GM18868 (cell line): ENCODE measurements around the gene KCNQ5.
"Not testable (repeated sequence)": the region's sequence is repeated elsewhere in the genome, so short reads cannot be mapped to it uniquely, and the experiment has no call there.

Experiments used
- ATAC-seq: cut with Tn5 transposase; IDR thresholded peaks from one replicate; pipeline ENCODE4 v1.9.1; 2021; ENCODE audit warnings: mild to moderate bottlenecking, moderate library complexity; ENCODE audit not compliant: unreplicated experiment

KCNQ5 gene

DNA sequence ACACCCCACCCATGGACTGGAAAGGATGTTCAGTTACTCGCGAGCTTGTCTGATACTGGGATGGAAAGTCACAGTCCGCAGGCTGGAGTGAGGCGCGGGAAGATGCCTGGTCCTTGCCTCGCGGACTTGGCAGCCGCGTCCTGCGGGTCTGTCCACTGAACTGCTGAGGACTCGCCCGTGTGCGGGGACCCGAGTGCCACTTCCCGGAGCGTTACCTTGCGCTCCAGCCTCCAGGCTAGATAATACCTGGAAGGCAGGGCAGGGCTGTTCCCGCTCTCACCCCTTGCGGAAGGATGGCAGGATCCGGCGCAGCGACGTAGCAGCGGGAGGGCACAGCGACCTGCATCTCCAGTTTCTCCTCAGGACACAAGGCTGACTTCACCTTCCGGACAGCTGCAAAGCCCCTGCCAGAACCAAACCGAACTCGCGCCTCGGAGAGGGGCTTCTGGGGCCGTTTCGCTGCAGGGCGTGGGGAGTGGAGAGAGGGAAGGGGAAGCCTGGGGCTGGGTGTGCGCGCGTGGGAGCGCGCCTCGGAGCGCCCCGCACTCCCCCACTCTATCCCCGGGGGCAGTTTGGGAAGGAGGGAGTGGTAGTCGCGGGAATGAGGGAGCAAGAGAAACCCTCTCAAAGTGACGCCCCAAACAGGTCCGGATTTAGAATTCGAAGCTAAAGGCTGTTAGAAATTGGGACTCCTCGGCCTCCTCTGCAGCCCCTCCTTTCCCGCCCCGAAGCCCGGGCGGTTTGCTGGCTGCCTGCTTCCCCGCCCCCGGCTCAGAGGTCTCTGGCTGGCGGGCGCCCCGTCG, at the start of gene KCNQ5:
Gene KCNQ5, plus strand, starts transcription at position 774 of the 803 bp plus-strand sequence.
- no peak for ATAC-seq

DNA sequence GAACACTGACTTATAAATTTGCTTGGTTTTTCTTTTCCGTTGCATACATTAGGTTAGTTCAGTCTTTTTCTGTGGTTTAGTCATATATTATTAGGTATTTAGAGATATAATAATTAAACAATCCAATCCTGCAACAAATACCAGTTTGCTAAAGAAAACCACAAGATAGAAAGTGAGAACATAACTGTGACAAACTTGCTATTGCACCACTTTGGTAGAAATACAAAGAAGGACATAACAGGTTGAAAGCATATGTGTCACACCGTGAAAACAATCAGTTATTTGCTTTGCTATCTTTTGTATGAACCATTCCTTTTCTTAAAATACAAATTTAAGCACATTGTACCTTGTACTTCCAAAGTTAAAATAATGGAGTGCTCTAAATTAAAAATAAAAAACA, 42.0 kb upstream of the KCNQ5 start:
- ATAC-seq = no peak

DNA sequence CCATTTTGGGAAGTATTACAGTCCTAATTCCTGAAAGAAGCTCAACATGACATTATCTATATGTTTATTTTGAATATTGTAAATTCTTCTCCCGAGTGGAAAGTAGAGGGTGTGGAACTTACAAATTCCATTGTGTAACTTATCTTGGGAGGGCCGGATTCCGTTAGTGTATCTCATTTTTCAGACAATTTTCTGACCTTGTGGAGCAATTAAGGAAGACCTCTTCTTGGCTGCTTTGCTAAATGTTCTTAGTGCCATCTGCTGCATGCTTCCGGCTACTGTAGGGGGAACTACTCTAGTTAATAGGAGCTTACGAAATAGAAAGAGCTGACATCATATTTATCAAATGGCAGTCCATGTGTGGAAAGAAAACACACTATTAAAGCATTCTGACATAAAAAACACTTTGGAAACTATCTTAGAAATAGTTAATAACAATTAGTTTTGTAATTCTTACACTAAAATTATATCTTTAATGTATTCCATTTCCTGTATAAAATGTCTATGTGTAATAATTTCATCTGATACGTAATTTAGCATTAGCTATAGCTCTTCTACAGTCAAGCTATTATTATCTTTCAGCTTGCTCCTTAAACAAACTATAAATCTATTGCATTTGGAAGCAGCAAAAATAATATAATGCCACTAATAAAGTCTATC, 41.5 kb upstream of the KCNQ5 start:
- no peak for ATAC-seq

DNA sequence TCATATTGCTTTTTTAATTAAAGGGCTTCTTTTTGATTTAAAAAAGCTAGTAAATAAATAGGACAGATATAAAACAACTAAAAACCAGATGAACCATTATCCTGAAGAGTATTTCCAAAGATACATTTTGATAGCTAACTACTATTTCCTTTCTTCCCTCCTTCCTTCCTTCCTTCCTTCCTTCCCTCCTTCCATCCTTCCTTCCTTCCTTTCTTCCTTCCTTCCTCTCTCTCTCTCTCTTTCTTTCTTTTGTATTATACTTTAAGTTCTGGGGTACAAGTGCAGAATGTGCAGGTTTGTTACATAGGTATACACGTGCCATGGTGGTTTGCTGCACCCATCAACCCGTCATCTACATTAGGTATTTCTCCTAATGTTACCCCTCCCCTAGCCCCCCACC, 40.9 kb upstream of the KCNQ5 start:
- ATAC-seq = not testable (repeated sequence)

DNA sequence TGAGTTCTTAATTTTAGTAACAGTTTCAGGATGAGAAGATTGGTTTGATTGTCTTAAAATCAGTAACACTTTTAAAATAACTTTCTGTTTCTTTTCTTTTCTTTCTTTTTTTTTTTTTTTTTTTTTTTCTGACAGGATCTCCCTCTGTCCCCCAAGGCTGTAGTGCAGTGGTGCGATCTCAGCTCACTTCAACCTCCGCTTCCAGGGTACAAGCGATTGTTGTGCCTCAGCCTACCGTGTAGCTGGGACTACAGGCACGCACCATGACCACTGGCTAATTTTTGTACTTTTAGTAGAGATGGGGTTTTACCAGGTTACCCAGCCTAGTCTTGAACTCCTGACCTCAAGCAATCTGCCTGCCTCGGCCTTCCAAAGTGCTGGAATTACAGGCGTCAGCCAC, 33.7 kb upstream of the KCNQ5 start:
- no peak for ATAC-seq

DNA sequence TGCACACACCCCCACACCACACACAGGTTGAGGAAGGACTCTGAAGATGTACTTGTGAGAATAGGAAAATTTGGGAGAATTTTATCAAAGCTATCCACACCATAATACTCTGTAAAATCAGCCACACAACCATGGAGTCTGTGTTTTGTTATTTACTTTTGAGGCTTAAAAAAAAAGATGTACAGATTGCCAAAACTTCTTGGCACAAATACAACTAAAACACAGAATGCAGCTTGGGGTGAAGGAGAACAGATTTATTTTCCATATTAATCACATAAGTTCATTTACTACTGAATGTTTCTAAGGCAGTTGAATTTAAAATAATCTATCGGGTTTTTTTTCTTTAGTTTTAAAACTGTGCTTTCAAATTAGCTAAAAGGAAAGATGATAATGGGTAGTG, 32.8 kb upstream of the KCNQ5 start:
- ATAC-seq = no peak

DNA sequence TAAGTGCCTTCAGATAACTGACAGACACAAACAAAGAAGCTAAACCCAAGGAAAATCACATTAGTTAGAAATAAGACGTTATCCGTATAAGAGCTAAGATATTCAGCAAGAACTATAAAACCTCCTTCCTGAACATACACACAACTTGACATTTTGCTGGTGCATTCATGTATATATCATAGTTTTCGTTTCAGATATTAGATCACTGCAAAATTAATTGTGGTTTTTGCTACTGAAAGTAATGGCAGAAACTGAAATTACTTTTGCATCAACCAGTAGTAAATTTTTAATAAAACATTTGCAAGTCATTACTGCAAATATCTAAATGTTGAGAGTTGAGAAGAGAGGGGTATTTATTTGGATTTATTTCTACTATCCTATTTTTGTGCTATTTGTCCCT, 26.1 kb upstream of the KCNQ5 start:
- ATAC-seq = no peak

DNA sequence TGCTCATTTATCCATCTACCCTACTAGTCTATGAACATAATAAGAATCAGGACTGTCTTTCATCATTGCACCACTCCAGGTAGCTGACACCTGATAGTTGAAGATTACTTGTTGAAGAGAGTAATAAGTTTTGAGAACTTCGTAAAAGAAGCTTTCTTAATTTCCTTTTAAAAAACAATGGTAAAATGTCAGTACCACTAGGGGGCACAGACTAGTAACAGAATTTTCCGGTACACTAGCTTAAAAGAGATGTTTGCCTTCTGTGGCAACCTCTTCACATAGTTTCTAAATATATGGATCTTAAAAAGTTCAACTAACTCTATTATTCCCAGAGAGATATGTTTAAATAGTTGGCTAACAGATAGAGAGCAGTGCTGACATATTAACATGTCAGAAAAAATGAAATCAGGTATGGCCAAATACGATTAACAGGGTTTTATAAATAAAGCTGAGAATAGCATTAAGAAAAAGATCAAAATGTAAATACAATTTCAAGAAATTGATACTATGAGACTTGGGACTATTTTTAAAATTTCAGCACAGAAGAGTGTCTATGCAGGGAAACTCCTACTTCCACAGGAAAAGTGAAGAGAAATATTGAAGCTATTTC, 5.4 kb upstream of the KCNQ5 start:
- ATAC-seq = no peak

DNA sequence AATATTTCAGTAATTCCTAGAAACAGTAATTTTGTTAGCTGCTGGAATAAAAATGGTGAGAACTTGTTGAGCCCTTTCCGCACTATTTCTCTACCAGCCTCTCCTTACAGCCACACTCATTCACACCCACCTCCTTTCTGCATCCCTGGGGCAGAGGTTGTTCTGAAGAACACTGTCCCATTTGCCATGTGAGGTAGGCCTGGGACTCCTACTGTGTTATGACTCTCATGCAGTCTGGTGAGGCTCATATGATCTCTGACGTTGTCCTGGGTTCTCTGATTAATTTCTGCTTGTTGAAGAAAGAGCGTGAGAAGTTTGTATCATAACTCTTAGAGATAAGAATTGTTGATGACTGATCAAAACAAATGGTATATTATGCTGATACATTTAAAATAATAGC, 4.1 kb upstream of the KCNQ5 start:
- no peak for ATAC-seq

DNA sequence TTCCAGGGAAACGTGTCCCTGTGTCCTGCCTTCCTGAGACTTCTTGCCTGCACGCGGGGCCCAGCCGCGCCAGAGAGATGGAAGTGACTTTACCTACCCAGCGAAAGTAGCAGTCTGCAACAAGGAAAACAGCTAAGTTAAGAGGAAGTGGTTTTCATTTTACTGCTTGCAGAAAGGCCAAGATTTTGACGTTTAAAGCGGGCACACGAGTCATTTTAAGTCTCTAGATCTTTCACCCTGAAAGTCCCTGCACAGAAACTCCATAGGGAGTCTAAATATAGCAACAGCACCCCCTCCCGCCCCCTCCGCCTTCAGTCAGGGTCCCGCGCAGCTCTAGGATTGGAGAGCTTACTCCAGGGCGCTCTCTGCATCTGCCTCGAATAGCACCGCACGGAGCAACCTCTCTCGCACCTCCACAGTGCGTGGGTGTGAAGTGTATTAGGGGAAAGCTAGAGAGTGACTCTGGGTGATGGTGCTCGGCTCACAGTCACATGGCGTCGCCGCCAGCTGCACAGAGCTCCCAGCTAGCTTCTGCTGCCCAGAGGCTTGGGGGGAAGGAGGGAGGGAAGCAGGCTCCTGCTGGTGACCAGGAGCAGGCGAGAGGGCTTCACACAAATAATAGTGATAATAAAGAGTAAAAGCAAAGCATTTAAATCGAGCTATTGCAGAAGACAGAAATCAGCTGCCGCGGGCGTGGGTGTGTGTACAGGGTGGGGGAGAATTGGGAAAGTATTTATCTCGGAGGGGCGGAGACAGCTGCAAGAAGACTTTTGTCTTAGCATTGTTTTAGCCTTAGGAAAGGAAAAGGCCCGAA, 1.8 kb upstream of the KCNQ5 start:
- peak; percentile 70 for ATAC-seq

DNA sequence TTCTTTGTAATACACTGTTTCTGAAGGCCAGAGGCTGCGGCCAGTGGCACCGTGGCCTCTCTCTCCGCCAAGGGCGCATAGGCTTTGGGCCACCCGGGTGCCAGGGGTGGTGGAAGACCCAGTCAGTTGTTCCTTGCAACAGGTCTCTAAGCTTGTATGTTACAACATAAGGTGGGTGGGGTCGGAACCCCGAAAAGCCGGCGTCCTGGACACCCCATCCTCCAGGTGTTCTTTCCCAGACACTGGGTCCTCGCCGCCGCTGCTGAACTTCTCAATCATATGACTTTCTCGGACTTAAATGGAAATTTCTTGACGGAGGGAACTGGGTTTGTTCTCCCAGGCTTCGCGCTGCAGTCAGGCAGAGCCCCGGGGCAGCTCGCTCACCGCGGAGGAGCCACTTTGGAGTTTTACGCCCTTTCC, 983 bp upstream of the KCNQ5 start:
- ATAC-seq = no peak

DNA sequence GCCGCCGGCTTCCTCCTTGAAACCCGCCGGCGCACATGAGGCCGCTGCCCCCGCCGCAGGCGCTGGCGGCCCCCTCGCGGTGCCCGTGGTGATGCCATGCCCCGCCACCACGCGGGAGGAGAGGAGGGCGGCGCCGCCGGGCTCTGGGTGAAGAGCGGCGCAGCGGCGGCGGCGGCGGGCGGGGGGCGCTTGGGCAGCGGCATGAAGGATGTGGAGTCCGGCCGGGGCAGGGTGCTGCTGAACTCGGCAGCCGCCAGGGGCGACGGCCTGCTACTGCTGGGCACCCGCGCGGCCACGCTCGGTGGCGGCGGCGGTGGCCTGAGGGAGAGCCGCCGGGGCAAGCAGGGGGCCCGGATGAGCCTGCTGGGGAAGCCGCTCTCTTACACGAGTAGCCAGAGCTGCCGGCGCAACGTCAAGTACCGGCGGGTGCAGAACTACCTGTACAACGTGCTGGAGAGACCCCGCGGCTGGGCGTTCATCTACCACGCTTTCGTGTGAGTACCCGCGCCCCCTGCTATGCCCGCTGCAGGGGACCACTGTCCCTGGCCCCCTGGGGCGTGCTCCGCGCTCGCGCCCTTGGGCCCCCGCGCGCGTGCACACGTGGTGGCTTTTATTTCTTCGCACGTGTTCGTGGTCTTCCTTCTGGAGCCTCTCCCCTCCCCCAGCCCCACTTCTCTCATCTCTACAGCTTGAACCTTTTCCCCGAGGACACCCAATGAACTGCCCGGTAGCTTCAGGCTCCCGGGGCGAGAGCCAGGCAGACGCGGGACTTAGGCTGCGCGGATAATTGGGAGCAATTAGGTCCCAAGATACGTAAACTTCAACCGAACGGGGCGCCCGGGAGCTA, 453 bp downstream of the KCNQ5 start:
- ATAC-seq = peak; percentile 26

DNA sequence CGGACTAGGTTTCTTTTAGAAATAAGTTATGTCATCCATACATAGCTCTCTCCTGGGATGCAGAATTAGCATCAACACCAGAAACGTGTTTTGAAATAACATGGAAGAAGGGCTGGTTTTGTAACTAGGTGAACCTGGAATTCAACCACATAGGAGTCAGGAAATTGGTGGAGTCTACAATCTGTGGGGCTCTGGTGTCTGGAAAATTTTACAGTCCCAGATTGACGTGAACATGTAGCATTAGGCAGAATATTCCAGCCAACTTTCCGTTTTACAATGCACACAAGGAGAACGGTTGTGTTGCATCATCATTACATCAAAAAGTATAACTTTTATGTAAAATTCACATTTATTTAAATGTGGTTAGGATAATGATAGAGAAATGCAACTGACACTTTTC, 1.9 kb downstream of the KCNQ5 start:
- no peak for ATAC-seq

DNA sequence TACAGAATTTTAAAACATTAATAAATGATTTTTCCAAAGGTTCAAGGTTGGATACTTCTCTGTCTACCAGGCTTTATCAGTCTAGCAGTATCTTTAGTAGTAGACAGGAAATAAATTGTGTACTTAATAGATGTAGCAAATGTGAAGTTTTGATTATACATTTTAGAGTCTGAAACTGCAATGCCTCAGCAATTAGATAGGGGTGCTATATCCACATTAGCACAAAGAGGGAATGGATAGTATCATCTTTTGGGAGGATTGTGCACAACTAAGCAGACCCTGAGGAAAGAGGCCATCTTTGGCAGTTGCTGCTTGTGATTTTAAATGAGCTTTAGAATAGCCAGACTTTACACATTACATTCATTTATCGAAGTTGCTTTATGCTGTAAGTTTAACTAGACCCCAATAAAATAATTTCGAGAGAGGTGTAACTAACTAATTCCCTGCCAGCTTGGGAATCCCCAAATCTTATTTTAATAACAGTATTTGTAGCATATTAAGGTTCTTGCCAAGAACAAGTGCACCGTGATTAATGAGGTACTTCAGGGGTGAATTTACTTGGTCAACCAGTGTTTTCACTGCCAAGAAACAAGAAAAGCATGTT, 2.8 kb downstream of the KCNQ5 start:
- no peak for ATAC-seq

DNA sequence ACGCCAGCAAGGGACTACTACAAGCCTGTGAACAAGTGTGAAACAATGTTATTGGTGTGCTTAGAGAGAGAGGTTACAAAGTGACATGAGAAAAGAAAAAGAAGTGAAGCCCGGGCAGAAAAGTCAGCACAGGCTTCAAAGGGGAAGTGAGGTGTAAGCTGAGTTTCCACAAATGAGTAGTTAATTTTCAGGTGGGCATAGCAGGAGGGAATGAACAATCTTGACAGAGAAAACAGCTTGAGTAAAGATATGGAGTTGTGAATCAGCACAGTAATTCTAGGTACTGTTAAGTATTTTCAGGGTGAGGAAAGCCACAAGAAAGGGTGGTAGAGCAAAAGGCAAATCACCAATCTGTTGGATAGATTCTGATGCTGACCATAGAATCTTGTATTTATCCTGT, 4.3 kb downstream of the KCNQ5 start:
- peak; percentile 65 for ATAC-seq

DNA sequence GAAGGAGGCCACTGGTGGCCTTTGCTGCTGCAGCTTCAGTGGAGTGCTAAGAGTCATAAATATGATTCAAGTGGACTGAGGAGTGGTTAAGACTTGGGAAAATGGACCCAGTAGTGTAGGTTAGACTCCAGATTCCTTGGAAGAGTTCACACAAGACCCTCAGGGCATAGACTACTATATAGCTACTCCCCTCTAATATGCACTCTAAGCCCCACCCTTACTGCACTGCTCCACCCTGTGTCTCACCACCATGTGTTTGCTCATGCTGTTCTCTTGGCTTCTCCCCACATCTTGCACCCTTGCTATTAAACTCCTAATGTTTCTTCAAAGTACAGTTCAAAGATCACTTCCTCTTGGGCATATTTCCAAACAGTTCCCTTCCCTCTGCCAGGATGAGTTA, 5.7 kb downstream of the KCNQ5 start:
- no peak for ATAC-seq

DNA sequence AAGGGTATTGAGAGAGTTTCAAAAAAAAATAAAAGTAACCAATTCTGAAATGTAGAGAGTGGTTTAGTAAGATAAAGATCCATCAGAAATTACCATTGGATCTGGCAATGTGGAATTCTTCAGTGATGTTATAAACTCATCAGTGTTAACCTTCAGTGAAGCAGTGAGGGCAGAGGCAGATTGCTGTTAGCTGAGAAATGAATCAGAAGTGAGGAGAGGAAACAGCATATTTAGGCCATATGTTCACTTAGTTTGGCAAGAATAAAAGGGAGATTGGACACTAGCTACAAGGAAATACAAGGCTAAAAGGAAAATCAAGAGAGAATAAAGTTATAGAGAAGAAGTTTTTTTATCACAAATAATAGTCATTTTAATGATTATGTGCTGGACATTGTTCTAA, 9.6 kb downstream of the KCNQ5 start:
- no peak for ATAC-seq

DNA sequence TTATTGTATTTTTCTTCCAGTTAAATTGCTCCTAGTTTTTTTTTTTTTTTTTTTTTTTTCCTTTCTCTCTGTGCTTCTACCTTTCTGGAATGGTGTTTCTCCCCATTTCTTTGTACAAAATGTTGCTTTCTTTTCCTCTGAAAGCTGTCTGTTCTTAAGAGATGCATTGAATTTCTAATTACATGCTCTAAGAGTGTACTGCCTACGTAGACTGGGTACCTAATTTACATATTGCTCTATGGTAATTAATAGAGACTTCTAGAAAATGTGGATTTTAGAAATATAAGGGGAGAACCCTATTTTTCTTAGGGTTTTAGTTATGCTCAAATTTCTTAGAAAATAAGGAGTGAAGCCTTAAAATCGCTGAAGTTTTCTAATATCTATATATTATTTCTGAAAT, 13.8 kb downstream of the KCNQ5 start:
- ATAC-seq = no peak

DNA sequence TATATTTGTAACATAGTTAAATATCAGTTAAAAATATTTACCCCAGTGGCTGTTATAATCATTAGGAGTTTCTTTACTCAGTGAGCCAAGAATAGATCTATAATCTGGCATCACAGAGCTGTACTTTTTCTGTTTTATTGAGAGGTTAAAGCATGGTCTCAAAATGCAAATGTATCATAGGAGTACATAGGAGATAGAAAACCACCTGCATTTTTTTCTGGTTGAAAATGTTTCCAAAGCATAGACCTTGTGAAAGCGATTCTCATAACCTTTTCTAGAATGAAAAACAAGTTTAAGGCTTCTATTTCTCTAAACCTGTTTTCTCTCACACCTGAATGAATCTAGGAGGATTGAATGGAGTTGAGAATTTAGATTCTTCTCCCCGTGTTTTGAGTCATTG, 14.4 kb downstream of the KCNQ5 start:
- peak; percentile 91 for ATAC-seq

DNA sequence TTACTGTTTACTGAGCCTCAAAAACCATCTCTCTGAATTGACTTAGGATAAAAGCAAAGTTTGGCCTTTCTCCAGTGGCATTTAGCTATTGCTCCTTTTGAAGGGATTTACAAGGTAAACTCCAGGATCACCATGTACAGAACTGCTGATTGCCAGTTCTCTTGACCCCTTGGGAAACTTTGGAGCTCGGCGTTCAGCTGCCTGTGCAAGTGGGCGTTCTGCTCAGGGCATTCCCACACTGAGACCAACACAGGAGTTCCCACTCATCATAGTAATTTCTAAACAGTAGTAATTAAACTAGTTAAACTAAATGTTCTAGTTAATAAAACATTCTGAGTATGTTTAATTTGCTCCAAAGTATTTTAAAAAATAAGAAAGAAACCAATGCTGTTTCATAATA, 14.9 kb downstream of the KCNQ5 start:
- ATAC-seq = no peak
